HAP-1 (cell line): ENCODE results near the gene FUOM.

Experiments
- DNase-seq, 2 experiments: peaks; one replicate each; pipeline ENCODE4 v3.0.0-alpha.2; 2016 to 2020; ENCODE audit warnings: low spot score in 2 of 2
- H3K27me3 ChIP-seq: fragments of 250-450 bp; sonication (Bioruptor Pico); 2 replicates; pipeline ENCODE4 v1.5.1; 2020; ENCODE audit warnings: low read depth, mild to moderate bottlenecking, moderate library complexity
- H3K36me3 ChIP-seq: fragments of 250-450 bp; sonication (Bioruptor Pico); replicated peaks from 2 replicates; pipeline ENCODE4 v1.5.1; 2020; ENCODE audit warnings: mild to moderate bottlenecking
- H3K4me1 ChIP-seq: fragments of 250-450 bp; sonication (Bioruptor Pico); 2 replicates; pipeline ENCODE4 v1.5.1; 2020; ENCODE audit warnings: mild to moderate bottlenecking
- H3K4me3 ChIP-seq: fragments of 250-450 bp; sonication (Bioruptor Pico); 2 replicates; pipeline ENCODE4 v1.5.1; 2020; ENCODE audit warnings: mild to moderate bottlenecking, moderate library complexity
- H3K9me3 ChIP-seq: fragments of 250-450 bp; sonication (Bioruptor Pico); 2 replicates; pipeline ENCODE4 v1.5.1; 2020; ENCODE audit warnings: mild to moderate bottlenecking, moderate library complexity
- in situ Hi-C: fragments of 300-500 bp; cut with MboI; formaldehyde crosslinking; loops from 3 replicates; pipeline ENCODE4 v1.14.3; 2020; ENCODE audit warnings: low sequenced_read_pairs, inconsistent platforms, mixed read lengths

The FUOM gene

DNA sequence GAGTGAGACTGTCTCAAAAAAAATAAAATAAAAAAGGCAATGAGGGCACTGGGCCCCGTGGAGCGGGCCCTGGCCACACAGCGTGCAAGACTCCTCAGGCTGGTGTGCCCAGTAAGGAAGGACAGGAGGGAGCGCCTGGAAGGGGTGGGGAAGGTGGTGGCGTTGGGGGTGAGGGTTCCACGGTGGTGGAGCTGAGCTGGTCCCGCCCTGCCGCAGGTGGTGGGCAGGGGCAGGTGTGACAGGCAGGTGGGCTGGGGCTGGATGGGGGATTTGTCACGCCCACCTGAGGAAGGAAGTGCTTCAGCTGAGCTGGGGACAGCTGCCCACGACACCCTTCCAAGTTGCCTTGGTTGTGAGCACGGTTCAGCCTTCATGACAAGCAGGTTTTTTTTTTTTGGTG, 11.4 kb downstream of the FUOM start:
- no peaks in the 10 kb centered on the region; the same call in 1 of the 2 replicates for H3K9me3 ChIP-seq
- no peaks in the 10 kb centered on the region for H3K4me1 ChIP-seq
- DNase-seq, result no peak
- no peaks in the 10 kb centered on the region for H3K27me3 ChIP-seq
- H3K4me3 ChIP-seq, result no peak overlapping the region
- in situ Hi-C loops, result no loop called here
- no peaks in the 10 kb centered on the region for H3K36me3 ChIP-seq

DNA sequence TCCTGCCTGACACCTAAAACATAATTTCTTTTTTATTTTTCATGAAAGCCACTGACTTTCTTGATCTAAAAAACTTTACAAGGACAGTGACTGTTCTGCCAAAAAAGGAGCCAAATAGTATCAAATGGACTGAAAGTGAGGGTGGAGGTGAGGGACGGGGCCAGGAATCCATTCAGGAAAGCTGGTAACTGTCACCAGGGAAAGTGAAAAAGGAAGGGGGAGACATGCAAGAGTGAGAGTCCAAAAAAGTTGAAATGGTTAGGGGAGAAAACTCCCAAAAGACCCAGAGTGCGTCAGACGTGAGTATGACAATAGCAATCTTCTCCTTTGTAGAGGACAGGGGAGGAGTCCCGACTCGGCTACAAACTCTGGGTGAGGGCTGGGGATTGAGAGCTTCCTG, 13.6 kb downstream of the FUOM start:
- in situ Hi-C loops, result no loop called here
- no peaks in the 10 kb centered on the region for H3K27me3 ChIP-seq
- DNase-seq, result no peak

DNA sequence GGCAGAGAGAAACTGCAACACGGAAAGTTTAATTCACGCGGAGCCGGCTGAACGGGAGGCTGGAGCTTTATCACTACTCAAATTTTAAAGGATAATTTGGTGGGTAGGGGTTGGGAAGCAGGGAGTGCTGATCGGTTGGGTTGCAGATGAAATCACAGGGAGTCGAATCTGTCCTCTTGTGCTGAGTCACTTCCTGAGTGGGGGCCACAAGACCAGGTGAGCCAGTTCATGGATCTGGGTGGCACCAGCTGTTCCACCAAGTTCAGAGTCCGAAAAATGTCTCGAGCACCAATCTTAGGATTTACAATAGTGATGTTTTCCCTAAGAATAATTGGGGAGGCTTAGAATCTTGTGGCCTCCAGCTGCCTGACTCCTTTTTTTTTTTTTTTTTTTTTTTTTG, 14.3 kb downstream of the FUOM start:
- no peaks in the 10 kb centered on the region for H3K4me1 ChIP-seq
- H3K4me3 ChIP-seq, result no peak overlapping the region
- no peak for DNase-seq
- no peaks in the 10 kb centered on the region for H3K27me3 ChIP-seq
- no peaks in the 10 kb centered on the region for H3K36me3 ChIP-seq
- no peaks in the 10 kb centered on the region; the same call in 1 of the 2 replicates for H3K9me3 ChIP-seq
- in situ Hi-C loops, result no loop called here

More for the DNA sequence above, 13.6 kb downstream of the FUOM start:
- H3K36me3 ChIP-seq, result no peaks in the 10 kb centered on the region
- H3K4me1 ChIP-seq, result no peaks in the 10 kb centered on the region
- no peak overlapping the region for H3K4me3 ChIP-seq
- H3K9me3 ChIP-seq, result no peaks in the 10 kb centered on the region; the same call in 1 of the 2 replicates

DNA sequence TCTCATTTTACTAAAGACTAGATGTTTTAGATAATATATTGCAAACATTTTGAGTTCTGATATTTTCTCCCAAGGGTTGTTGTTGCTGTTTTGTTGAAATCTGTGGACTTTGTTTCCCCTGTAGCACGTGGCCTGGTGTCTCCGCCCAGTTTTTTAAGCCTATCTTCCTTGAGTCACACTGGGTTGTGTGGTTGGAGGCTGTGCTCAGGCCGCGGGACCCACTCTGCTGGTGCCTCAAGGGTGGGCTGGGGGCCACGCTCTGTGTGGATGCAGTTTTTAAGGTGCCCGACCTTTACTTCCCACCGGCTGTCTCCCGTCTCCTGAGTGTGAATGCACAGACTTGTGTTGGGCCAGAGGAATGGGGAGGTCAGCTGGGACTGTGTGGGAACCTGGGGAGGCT, 14.9 kb downstream of the FUOM start:
- H3K4me3 ChIP-seq, result no peak overlapping the region
- no peaks in the 10 kb centered on the region for H3K36me3 ChIP-seq
- no peaks in the 10 kb centered on the region; the same call in 1 of the 2 replicates for H3K9me3 ChIP-seq
- H3K4me1 ChIP-seq, result no peaks in the 10 kb centered on the region
- no peaks in the 10 kb centered on the region for H3K27me3 ChIP-seq
- no peak for DNase-seq
- in situ Hi-C loops, result no loop called here

DNA sequence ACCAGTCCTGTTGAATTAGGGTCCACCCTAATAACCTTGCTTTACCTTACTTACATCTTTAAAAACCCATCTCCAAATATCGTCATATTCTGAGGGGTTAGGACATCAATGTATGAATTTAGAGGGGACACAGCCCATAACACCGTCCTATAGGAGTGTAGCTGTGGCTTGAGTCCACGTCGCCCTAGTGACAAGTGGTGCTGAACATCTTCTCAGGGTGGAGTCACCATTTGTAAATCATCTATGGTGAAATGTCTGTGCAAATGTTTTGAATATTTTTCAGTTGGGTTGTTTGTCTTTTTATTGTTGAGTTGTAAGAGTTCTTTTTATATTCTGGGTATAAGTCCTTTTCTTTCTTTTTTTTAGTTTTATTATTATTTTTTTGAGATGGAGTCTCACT, 15.8 kb downstream of the FUOM start:
- peaks cover 5% of the 10 kb centered on the region for H3K27me3 ChIP-seq
- H3K36me3 ChIP-seq, result no peaks in the 10 kb centered on the region
- no peaks in the 10 kb centered on the region; the same call in 1 of the 2 replicates for H3K9me3 ChIP-seq
- no peak for DNase-seq
- in situ Hi-C loops, result no loop called here
- H3K4me1 ChIP-seq, result no peaks in the 10 kb centered on the region
- no peak overlapping the region for H3K4me3 ChIP-seq

DNA sequence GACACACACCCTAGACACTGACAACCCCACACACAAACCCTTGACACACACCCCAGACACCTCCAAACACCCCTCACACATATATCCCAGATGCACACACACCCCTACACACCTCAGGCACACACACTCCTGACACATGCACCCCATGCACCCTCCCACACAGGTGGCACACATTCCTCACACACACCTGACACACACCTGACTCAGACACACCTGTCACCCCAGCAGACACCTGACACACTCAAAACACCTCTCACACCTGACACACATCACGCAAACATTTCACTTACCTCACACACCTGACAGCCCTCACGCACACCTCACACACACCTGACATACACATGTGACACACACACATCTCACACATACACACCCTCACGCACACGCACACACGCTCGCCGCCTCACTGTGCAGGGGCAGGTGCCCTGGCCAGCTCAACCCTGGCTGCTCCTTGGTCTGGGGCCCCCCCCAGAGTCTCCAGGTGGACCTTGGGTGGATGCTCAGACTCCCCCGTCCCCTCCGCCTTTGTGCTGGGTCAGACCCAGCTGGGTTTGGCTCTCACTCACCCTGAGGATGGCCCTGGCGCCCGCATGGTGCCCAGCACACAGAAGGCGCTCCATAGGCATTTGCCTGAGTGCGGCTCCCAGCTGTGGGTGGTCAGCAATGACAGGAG, 18.0 kb downstream of the FUOM start:
- H3K4me1 ChIP-seq, result no peaks in the 10 kb centered on the region; the same call in 1 of the 2 replicates
- in situ Hi-C loops, result no loop called here

DNA sequence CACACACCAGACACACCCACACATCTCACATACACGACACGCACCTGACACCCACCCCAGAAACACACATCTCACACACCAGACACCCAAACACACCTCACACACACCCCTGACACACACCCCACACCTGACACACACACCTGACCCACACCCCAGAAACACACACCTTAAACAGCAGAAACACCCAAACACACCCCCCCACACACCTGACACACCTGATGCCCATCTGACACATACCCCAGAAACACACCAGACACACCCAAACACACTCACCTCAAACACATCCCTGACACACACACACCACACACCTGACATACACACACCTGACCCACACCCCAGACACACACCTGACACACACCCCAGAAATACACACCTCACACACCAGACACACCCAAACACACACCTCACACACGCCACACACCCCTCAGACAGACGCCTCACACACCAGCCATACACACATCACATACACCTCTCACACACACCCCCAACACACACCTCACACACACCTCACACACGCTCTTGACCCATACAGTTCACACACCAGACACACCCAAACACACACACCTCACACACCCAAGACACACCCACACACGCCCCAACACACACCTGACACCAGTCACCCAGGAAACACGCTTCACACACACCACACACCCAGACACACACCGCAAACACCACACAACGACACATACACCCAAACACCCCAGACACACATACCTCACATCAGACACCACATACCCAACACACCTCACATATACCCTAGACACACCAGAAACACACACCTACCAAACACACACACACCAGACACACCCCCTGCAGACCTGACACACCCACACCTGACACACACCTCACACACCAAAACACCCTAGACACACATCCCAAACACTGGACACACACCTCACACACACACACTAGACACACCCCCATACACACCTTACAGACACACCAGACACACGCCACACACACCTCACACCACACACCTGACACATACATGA, 19.4 kb downstream of the FUOM start:
- H3K27me3 ChIP-seq, result peaks cover 30% of the 10 kb centered on the region
- in situ Hi-C loops, result no loop called here

More for the DNA sequence above, 18.0 kb downstream of the FUOM start:
- Histone ChIP-seq H3K4me3 (no peak overlapping the region), H3K9me3 (no peaks in the 10 kb centered on the region), H3K36me3 (no peaks in the 10 kb centered on the region), H3K27me3 (peaks cover 26% of the 10 kb centered on the region)
- DNase-seq, result no peak

DNA sequence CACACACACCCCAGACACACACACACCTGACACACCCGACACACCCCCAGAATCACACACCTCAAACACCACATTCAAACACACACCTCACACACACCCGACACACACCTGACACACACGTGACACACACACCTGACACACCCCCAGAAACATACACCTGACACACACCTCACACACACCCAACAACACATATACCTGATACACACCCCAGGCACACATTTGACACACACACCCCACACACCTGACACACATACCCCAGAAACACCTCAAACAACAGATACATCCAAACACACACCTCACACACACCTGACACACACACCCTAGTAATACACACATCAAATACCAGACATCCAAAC, 20.5 kb downstream of the FUOM start:
- Histone ChIP-seq H3K4me3 (no peak overlapping the region), H3K9me3 (no peaks in the 10 kb centered on the region), H3K36me3 (no peaks in the 10 kb centered on the region), H3K4me1 (no peaks in the 10 kb centered on the region; the same call in 1 of the 2 replicates), H3K27me3 (peaks cover 35% of the 10 kb centered on the region)
- in situ Hi-C loops, result no loop called here
- DNase-seq, result no peak

More for the DNA sequence above, 19.4 kb downstream of the FUOM start:
- no peak overlapping the region for H3K4me3 ChIP-seq
- no peaks in the 10 kb centered on the region for H3K36me3 ChIP-seq
- H3K4me1 ChIP-seq, result no peaks in the 10 kb centered on the region; the same call in 1 of the 2 replicates
- DNase-seq, result no peak
- no peaks in the 10 kb centered on the region for H3K9me3 ChIP-seq

DNA sequence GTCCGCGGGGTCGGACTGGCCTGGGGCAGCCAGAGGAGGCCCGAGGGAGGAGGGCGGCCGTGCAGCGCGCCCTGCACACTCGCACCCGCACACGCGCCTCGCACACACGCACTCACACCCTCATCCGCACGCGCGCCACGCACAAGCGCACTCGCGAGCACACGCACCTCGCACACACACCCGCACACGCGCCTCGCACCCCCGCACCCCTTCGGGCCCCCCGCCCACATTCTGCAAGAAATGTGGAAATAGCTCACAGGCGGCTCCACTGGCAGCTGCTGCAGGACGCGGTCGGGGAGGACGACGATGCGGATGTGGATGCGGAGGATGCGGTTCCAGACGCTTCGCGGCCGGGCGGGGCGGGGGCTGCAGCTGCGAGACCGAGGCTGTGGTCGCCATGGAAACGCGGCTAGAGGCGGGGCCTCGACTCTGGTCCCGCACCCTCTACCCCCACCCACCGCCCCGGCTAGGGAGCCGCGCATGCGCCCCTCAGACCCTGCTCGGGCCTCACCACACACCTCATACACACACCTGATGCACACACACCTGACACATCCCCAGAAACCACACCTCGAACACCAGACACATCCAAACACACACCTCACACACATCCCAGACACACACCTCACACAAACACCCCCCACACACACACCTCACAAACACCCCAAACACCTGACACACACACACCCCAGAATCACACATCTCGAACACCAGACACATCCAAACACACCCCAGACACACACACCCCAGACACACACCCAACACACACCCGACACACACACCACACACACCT, 21.0 kb downstream of the FUOM start, which contains the start of gene CALY:
CALY (minus strand) TSS at position 320 of the 793 bp plus-strand sequence. CDS start 7,907 bp downstream, outside the sequence.
- no peaks in the 10 kb centered on the region for H3K9me3 ChIP-seq
- H3K36me3 ChIP-seq, result no peaks in the 10 kb centered on the region
- no peak within 1 kb of the TSS for H3K4me3 ChIP-seq
- in situ Hi-C loops, result no loop called here
- peaks cover 40% of the 10 kb centered on the region for H3K27me3 ChIP-seq
- peak in 1 of 2 experiments; percentile 83 for DNase-seq
- H3K4me1 ChIP-seq, result no peaks in the 10 kb centered on the region; the same call in 1 of the 2 replicates

DNA sequence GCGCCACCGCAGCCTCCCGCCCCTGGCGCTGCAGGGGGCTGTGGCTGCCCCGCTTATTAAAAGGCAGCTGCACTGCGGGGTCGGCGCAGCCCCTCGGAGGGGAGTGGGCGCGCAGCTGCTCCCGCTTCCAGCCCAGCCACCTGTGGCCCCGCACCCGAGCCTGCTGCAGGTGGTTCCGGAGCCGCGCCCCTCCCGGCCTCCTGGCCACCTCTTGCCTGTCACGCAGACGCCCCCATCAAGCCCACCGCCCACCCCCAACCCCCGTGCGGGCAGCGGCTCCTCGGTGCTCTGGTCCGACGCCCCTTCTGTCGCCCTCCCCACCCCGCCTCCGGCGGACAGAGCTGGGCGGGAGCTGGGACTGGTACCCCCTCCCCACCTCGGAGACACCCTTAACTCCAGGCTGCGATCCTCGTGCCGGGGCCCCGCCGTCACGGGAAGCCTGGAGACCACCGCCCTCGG, 21.7 kb downstream of the FUOM start:
- H3K27me3 ChIP-seq, result peaks cover 47% of the 10 kb centered on the region
- DNase-seq, result no peak
- H3K36me3 ChIP-seq, result no peaks in the 10 kb centered on the region
- no peak overlapping the region for H3K4me3 ChIP-seq
- no peaks in the 10 kb centered on the region for H3K9me3 ChIP-seq
- no peaks in the 10 kb centered on the region; the same call in 1 of the 2 replicates for H3K4me1 ChIP-seq
- in situ Hi-C loops, result no loop called here

DNA sequence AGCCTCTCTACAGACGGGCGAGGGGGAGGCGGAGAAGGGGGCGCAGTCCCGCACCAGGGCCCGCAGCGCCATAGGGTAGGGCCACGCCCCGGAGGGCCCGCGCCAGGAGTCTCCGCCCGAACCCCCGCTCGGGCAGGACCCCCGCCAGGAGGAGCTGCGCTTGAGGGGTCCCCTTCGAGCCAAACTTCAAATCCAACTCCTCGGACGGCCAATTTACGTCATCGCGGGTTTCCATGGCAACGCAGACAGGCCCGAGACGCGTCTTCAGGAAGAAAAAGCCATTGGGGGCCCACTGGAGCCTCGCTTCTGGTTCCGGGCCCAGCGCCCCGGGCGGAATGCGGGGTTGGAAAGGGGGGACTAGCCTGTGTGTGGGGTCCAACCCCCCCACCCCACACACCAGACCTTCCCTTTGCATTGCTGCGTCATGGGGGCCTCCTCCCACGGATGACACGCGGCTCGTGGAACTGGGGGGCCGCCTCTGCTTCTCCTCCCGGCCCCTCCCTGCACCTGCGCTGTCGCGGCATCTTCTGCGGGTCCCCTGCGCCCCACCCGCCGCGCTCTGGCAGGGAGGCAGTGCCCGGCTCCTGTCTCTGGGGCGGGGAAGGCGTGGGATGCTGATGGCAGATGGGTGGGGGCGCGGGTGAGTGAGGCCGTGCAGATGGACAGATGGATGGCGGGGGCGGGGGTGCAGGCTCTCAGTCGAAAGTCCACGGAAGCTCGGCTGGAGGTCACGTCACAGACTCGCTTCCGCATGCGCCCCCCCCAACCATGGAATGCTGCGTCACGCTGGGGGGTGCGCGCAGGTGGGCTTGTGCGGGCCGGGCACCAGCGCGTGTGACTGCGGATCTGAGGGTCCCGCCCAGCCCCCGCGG, 22.3 kb downstream of the FUOM start:
- H3K4me3 ChIP-seq, result no peak overlapping the region
- in situ Hi-C loops, result no loop called here
- peak in 1 of 2 experiments; percentile 64 for DNase-seq
- no peaks in the 10 kb centered on the region for H3K36me3 ChIP-seq
- peaks cover 49% of the 10 kb centered on the region for H3K27me3 ChIP-seq
- no peaks in the 10 kb centered on the region for H3K9me3 ChIP-seq
- no peaks in the 10 kb centered on the region; the same call in 1 of the 2 replicates for H3K4me1 ChIP-seq

DNA sequence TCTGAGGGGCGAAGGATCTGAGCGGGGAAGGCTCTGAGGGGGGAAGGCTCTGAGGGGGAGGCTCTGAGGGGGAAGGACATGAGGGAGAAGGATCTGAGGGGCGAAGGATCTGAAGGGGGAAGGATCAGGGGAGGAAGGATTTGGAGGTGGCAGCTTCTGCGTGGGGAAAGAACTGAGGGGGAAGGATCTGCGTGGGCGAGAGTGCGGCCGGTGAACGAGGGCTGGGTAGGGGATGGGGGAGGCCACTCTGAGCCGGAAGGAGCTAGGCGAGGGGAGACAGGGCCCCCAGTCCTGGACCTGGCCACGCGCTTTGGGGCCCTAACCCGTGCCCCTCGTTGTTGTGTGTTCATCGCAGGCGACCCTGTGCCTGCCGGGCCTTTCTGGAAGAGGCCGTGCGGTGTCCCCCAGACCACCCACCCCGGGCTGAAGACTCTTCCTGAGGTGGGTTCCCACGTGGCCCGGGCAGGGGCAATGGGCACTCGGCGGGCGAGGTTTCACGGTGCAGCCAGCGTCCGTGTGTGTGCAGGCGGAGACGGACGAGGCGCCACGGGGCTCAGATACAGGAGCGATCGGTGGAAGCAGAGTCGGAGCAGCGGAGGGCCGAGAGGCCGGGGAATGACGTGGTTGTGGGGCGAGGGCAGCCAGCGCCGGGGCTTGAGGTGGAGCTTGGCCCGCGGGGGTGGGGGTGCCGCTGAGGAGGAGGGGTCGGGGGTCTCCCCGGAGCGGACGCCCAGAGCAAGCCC, 23.1 kb downstream of the FUOM start:
- DNase-seq, result no peak
- Histone ChIP-seq H3K4me1 (peaks cover 2% of the 10 kb centered on the region; the same call in 1 of the 2 replicates), H3K9me3 (no peaks in the 10 kb centered on the region), H3K36me3 (no peaks in the 10 kb centered on the region), H3K27me3 (peaks cover 49% of the 10 kb centered on the region), H3K4me3 (no peak overlapping the region)
- in situ Hi-C loops, result no loop called here
